Coronary artery (tissue), 2 donors: ENCODE data around the gene IFNA1.

Experiments used
- DNase-seq: peaks from one replicate; pipeline ENCODE4 v3.0.0-alpha.2; 2017; ENCODE audit warnings: low spot score
- H3K27ac ChIP-seq, 2 donors: fragments of 200-600 bp; sonication (generic); one replicate each; pipeline ENCODE4 v1.5.1; 2016 to 2019
- H3K4me3 ChIP-seq: fragments of 200-600 bp; sonication (generic); 2 replicates; pipeline ENCODE4 v1.5.1; 2016; ENCODE audit warnings: mild to moderate bottlenecking, moderate library complexity
- TF ChIP-seq, protein P1 (sequence below): fragments of 200-600 bp; sonication (generic); IDR thresholded peaks from one replicate; pipeline ENCODE4 v1.5.1; 2019; ENCODE audit warnings: antibody characterized with exemption

IFNA1 gene

DNA sequence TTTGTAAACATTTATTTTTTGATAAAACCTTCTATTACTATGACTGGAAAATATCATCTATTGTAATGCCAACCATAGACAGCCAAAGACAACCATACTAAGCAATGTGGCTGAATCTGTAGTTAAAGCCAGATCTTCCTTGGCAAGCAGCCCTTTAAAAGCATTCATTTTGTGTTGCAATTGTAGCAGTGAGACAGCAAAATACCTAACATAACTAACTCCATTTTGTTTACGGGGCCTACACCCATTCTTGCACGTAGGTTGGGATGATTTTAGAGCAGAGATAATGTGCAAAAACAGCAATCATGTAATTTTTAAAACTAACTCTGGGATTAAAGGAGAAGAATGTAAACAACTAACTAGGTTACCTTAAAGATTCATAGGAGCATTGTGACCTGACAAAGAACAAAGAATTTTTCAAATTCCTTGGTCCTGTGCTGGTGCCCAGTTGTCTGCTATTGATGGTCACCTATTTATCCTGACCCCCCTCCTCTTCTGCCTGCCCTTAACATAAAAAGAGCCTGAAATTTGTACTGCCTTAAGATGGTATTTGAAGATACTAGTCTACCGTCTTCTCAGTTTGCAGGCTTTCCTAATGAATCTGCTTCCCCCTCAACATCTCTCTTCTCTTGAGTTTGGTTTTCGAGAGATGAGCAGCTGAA, 10.6 kb downstream of the IFNA1 start:
- no peak overlapping the region for H3K27ac ChIP-seq
- DNase-seq, result no peak
- no peak overlapping the region for H3K4me3 ChIP-seq
- TF ChIP-seq, protein P1, sequence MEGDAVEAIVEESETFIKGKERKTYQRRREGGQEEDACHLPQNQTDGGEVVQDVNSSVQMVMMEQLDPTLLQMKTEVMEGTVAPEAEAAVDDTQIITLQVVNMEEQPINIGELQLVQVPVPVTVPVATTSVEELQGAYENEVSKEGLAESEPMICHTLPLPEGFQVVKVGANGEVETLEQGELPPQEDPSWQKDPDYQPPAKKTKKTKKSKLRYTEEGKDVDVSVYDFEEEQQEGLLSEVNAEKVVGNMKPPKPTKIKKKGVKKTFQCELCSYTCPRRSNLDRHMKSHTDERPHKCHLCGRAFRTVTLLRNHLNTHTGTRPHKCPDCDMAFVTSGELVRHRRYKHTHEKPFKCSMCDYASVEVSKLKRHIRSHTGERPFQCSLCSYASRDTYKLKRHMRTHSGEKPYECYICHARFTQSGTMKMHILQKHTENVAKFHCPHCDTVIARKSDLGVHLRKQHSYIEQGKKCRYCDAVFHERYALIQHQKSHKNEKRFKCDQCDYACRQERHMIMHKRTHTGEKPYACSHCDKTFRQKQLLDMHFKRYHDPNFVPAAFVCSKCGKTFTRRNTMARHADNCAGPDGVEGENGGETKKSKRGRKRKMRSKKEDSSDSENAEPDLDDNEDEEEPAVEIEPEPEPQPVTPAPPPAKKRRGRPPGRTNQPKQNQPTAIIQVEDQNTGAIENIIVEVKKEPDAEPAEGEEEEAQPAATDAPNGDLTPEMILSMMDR, result no peak

DNA sequence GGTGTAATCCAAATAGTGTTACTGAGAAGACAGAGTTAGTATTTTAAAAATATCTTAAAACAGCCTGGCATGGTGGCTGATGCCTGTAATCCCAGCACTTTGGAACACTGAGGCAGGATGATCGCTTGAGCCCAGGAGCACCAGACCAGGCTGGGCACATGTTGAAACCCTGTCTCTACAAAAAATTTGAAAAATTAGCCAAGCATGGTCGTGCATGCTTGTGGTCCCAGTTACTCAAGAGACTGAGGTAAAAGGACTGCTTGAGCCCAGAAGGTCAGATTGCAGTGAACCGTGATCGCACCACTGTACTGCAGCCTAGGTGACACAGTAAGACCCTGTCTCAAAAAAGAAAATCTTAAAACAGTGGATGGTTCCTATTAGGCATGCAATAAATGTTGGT, 12.4 kb downstream of the IFNA1 start:
- no peak overlapping the region for H3K4me3 ChIP-seq
- DNase-seq, result no peak
- TF ChIP-seq, protein P1, result no peak
- H3K27ac ChIP-seq, result no peak overlapping the region

DNA sequence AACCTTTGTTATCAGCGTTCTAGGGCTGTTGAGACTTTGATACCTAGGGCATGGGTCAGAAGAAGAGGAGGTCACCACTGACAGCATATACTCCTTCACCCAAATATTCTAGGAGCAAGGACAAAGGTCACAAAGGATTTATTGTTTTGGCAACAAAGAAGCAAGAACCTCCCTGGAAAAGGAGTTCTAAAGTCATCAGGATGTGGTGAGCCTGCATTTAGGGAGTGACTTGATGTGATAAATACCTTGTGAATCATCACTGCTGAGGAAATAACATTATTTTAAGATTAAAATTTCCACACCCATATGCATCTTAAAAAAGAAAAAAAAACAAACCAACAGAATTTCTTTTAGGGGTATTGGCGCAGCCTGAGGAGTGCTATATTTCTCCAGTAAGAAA, 13.9 kb downstream of the IFNA1 start:
- TF ChIP-seq, protein P1, result no peak
- no peak for DNase-seq
- Histone ChIP-seq H3K27ac (no peak overlapping the region), H3K4me3 (no peak overlapping the region)

DNA sequence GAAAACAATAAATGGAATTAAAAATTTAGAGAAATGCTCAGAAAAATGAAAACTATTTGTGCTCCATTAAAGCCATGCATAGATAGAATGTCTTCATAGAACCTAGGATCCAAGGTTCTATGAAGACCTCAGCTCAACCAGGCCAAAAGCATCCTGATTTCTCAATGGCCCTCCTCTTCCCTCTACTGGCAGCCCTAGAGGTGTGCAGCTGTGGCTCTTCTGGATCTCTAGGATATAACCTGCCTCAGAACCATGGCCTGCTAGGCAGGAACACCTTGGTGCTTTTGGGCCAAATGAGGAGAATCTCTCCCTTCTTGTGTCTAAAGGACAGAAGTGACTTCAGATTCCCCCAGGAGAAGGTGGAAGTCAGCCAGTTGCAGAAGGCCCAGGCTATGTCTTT, 15.1 kb downstream of the IFNA1 start:
- no peak for DNase-seq
- TF ChIP-seq, protein P1, result peak; percentile 16

DNA sequence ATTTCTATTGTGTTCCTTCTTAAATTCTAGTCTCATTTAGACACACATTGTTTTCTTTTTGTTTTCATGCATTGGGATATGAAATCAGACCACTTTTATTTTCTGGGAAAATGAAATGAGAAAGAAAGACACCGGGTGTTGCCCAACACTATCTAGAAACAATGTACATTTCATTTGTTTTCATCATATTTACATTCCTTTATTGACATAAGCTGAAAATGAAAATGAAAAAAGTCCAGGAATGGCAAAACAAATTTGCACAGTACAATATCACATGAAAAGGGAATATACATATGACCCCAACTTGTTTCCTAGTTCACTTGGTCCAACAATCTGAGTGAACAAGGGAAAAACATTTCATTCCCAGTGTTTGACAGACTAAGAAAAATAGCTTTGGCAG, 21.1 kb downstream of the IFNA1 start:
- H3K4me3 ChIP-seq, result no peak overlapping the region
- no peak overlapping the region for H3K27ac ChIP-seq
- no peak for DNase-seq
- TF ChIP-seq, protein P1, result no peak

More for the DNA sequence above, 15.1 kb downstream of the IFNA1 start:
- Histone ChIP-seq H3K27ac (no peak overlapping the region), H3K4me3 (no peak overlapping the region)

DNA sequence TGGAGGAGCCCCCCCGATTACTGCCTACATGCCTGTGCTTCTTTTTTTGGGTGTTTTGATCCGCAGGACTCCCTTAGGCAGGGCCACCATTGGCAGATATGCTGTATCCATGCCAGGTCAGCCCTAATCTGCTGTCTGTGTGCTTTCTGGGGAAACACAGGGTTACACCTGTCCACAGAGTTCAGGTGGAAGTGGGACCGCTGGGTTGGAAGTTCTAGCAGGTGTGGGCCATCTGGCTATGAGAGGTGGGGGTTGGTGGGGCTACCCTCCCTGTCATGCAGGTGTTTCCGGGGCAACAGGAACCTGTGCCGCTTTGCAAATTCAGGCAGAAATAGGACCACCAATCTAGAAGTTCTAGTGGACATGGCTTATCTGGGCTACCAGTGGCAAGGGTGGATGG, 24.9 kb downstream of the IFNA1 start:
- TF ChIP-seq, protein P1, result no peak
- H3K4me3 ChIP-seq, result no peak overlapping the region
- no peak overlapping the region for H3K27ac ChIP-seq
- DNase-seq, result no peak

DNA sequence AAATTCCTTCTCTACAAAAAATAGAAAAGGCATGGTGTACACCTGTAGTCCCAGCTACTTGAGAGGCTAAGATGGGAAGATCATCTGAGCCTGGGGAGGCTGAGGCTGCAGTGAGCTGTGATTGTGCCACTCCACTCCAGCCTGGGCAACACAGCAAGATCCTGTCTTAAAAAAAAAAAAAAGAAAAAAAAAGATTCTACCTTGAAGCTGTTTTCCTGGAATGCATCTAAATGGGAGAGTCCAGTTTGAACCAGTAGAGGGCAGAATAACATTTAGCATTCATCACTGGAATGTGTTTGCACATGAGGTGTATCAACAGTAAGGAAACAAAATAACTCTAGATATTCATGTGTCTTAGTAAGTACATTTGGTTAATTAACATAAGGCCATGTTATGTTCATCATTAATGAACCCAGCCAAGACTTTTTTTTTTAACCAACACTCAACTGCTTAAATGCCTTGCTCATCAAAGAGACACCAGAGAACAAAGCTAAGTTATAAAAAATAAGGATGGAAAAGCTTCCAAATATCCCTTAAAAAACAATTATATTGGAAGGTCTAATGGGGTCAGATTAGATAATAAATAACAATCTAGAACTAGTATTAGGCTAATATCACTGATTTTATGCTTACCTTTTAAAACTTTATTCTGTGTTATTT, 25.8 kb downstream of the IFNA1 start:
- Histone ChIP-seq H3K27ac (no peak overlapping the region), H3K4me3 (no peak overlapping the region)
- no peak for DNase-seq
- TF ChIP-seq, protein P1, result no peak
